C4-2B (cell line): ENCODE results near the gene ZNF232.
"Not testable (repeated sequence)": the region's sequence is repeated elsewhere in the genome, so short reads cannot be mapped to it uniquely, and the experiment has no call there.

Source experiments
- CTCF ChIP-seq: fragments of 450-650 bp; conservative IDR thresholded peaks from 2 replicates; pipeline ENCODE4 v1.5.1; 2017; ENCODE audit warnings: mild to moderate bottlenecking
- ZFX ChIP-seq: fragments of 450-650 bp; IDR thresholded peaks from 2 replicates; pipeline ENCODE4 v1.6.1; 2017

GRCh38 chr17:5075472-5075871 is 36.2 kb downstream of the ZNF232 start:
- not testable (repeated sequence) for TF ChIP-seq CTCF, ZFX
